Astrocyte of the cerebellum (primary cell): ENCODE results near the gene RBM5.
A peak's percentile ranks its signal among the peaks of the same experiment; 100 is the strongest.

Experiments used
- DNase-seq: peaks from one replicate; pipeline ENCODE4 v3.0.0-alpha.2; 2011; ENCODE audit warnings: low read depth
- H3K4me3 ChIP-seq: 2 replicates; pipeline ENCODE4 v1.5.1; 2011; ENCODE audit warnings: mild to moderate bottlenecking, low read depth, low read length, moderate library complexity
- in situ Hi-C: cut with HindIII; loops from 2 replicates; pipeline ENCODE4 v1.10.0; 2017; ENCODE audit warnings: low sequenced_read_pairs
- TF ChIP-seq, protein P1 (sequence below): IDR thresholded peaks from 2 replicates; pipeline ENCODE4 v1.5.1; 2012; ENCODE audit warnings: low read length, low read depth, moderate library complexity, mild to moderate bottlenecking; ENCODE audit errors: missing control alignments

RBM5 gene

DNA sequence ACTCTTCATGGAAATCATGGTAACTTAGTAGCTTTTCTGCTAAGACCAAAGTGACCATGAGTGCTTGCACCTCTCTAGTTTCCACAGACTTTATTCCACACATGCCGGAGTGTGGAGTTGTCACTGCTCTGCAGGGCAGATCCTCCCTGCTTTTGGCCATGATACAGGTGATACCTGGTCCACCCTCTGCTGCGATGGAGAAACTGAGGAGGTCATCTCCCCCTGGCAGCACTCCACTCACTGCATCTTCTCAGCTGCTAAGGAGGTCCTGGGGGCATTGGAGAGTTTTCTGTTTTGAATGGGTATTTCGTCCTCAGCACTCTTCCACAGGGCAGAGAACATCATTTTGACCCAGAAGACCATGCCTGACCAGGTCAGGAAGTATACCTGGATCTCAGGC, 31.1 kb downstream of the RBM5 start:
- TF ChIP-seq, protein P1, sequence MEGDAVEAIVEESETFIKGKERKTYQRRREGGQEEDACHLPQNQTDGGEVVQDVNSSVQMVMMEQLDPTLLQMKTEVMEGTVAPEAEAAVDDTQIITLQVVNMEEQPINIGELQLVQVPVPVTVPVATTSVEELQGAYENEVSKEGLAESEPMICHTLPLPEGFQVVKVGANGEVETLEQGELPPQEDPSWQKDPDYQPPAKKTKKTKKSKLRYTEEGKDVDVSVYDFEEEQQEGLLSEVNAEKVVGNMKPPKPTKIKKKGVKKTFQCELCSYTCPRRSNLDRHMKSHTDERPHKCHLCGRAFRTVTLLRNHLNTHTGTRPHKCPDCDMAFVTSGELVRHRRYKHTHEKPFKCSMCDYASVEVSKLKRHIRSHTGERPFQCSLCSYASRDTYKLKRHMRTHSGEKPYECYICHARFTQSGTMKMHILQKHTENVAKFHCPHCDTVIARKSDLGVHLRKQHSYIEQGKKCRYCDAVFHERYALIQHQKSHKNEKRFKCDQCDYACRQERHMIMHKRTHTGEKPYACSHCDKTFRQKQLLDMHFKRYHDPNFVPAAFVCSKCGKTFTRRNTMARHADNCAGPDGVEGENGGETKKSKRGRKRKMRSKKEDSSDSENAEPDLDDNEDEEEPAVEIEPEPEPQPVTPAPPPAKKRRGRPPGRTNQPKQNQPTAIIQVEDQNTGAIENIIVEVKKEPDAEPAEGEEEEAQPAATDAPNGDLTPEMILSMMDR: no peak
- DNase-seq: no peak
- in situ Hi-C loops: no loop called here
- H3K4me3 ChIP-seq: no peak overlapping the region

DNA sequence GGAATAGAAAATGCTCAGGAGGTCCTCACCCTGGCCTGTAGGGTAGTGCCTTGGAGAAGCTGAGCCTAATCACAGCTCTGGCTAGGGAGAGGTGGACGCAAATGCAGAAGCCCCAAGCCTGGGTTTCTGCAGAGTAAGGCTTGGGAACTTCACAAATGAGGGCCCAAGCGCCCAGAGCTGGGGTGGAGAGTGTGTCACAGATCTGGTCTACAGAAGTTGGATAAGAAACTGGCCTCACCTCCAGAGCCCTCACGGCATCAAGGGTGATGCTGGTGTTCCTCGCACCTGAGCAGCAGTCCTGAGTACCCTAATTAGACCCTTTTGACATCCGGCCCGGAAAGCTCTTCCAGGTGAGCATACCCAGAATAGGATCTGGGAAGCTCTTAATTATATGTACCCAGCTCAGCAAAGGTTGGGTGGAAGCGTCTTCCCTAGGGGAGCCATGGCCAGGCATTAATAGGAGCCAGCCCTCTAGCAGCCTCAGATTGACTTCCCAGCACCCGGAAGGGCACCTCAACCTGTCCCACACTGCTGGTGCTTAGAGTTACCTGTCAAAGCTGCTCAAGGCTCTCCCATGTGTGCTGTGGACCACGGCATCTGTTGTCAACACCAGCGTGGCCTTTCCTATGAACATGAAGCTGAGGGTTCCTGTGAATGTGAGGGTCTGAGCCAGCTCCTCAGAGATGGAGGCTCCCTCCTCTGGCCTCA, 31.8 kb downstream of the RBM5 start:
- no peak for DNase-seq
- H3K4me3 ChIP-seq: no peak overlapping the region
- in situ Hi-C loops: no loop called here
- TF ChIP-seq, protein P1: no peak

DNA sequence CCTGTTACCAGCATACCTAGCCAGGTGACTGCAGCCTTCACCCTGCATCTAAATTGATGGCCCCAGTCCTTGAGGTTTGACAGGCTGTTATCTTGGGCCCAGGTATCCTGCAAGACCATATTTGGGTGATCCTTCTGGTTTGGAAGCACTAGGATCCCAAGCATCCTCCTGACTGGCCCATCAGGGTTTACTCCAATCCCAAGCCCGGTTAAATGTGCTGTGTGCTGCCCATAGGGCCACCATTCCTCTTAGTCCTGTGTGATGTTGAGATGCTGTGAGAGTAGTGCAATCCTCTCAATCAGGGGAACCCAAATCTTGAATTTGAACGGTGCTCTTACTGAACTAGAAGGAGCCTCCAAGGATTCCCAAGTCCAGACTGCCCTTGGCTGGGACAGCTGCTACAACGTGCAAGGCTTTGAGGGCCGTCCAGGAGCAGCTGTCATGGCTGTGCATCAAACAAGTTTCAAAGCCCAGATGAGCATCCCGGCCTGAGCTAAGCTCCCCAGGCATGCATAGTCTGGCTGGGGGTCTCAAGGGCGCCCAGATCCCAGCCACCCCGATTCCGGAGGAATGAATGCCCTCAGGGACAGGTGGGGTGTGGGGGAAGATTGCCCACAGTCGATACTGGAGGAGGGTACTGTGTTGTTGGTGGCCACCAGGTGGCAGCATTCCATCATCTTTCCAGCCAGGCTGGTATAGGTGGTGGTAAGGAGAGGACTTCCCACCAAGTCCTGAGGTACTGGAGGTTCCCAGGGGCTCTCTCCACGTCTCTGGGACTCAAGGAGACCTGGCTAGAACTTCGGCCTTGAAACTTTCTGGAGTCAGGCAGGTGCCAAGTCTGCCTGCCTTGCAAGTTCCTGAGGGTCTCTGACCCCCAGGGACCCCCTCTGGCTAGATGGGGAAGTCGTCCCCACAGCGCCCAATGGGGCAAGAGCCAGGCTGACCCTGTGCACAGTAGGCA, 32.6 kb downstream of the RBM5 start:
- TF ChIP-seq, protein P1: peak; percentile 80
- in situ Hi-C loops: no loop called here
- peak; percentile 66 for DNase-seq
- no peak overlapping the region for H3K4me3 ChIP-seq

DNA sequence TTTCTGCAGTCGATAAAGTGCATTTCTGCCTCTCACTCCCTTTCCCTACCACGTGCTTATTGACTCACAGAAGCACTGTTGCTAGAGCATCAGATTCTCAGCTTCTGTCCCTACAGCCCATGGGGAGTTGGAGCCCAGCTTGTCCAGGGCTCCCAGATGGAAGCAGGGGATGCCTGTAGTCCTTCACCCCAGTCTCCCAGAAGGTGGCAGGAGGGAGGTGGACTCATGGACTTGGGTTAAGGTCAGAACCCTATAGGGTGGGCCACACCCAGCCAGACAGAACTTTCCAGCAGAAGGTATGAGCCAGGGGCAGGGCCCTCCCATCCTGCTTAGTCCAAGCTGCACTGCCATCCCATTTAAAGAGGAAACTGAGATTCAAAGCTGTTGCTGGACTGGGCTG, 33.4 kb downstream of the RBM5 start:
- no peak for DNase-seq
- TF ChIP-seq, protein P1: peak; percentile 17

DNA sequence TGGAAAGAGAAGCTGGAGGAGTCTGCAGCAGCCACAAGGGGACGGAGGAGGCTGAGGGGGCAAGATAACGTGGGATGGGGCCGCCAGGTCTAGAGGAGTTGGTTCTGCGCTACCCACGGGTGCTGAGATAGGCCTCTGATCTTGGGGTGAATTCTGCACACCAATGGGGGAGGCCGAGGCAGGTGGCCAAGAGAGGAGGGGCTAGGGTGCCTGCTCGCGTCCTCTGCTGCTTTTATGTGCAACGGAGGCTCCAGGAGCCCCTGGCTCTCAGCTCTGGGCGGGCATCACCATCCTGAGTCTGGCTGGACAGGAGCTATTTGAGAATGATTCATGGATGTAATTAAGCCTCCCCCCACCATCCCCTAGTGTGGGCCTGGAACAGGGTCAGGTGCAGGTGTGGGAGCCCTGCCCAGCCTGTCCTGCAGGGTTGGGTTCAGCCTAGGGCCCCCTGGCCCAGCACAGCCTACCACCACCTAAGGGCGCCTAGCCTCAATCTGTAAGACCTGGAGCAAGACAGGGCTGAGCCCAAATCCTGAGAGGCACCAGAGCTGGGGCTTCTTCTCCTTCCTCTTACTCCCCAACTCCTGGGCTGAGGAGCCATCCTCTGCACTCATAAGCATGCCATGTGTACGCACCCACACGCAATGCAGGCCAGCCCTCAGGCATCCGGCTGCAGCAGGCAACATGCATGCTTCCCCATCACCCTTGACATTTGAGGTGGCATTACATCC, 34.1 kb downstream of the RBM5 start:
- H3K4me3 ChIP-seq: no peak overlapping the region
- TF ChIP-seq, protein P1: no peak
- in situ Hi-C loops: no loop called here
- DNase-seq: no peak

More for the DNA sequence above, 33.4 kb downstream of the RBM5 start:
- no peak overlapping the region for H3K4me3 ChIP-seq
- in situ Hi-C loops: no loop called here

DNA sequence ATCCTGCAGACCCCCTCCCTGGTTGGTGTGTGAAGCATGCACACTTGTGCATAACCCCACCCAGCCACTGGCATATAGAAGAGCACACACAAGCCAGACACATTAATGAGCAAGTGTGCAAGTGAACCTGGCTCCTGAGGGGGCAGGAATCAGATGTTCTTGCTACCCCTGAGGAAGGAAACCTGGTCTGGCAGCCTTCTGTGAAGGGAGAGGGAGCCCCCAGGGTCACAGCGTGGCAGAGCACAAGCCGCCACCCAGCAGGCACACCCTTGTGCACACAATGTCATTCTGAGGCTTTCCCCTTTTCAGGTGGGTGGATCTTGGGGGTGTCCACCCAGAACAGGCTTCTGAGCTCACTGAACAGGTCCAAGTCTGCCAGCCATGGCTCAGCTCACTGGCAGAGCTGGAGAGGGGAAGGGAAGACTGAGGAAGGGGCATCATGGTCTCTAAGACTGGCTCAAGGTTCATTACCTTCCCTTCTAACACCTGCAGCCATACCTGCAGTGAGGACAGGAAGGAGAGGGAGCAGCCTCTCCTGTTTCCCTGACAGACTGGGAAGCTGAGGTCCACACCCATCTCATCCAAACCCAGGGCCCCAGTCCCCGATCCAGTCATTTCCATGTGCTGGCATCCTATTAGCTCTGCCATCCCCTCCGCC, 34.8 kb downstream of the RBM5 start:
- TF ChIP-seq, protein P1: no peak
- H3K4me3 ChIP-seq: no peak overlapping the region
- in situ Hi-C loops: no loop called here
- no peak for DNase-seq
